SKM-1 treated with dmso at 0.1 percent for 144 hours (cell line): ENCODE results near the gene NDUFA8.

Experiments used
- DNase-seq: peaks from one replicate; lab custom pipeline; 2025; ENCODE audit not compliant: unreplicated experiment; lab: John Stamatoyannopoulos, UW

The NDUFA8 gene

DNA sequence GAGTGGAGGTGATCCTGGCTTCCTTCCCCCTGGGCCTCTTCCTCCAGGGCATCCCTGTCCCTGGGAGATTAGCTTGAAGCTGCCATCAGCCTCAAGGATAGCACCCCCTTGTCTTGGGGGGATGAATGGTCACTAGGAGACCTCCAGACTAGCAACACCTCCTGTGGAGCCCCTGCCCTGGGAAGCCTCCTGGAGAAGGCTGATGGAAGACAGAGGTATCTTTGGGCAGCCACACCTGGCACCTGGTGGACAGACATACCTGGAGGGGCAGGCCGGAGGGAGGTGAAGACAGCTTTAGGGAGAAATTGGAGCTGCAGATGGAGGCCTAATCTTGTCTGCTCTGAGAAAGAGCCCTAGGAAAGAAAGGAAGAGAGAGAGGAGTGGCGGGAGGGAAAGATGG is 57.4 kb downstream of the NDUFA8 start:
- DNase-seq = no peak

DNA sequence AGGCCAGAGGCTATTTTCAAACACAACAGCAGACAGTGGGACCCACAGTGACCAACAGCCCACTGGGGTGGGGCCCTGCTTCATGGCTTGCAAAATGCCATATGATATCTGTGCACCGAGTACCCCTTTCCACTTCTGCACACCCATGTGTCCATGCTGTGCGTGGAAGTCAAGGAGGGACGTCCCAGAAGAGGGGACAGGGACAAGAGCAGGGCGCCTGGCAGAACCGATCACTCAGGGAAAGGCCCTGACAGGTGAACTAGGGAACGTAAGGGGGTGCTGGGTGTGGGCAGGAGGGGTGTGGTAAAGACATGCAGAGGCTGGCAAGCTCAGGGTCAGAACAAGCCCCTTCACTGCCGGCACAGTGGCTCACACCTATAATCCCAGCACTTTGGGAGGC is 58.8 kb downstream of the NDUFA8 start:
- DNase-seq = no peak

DNA sequence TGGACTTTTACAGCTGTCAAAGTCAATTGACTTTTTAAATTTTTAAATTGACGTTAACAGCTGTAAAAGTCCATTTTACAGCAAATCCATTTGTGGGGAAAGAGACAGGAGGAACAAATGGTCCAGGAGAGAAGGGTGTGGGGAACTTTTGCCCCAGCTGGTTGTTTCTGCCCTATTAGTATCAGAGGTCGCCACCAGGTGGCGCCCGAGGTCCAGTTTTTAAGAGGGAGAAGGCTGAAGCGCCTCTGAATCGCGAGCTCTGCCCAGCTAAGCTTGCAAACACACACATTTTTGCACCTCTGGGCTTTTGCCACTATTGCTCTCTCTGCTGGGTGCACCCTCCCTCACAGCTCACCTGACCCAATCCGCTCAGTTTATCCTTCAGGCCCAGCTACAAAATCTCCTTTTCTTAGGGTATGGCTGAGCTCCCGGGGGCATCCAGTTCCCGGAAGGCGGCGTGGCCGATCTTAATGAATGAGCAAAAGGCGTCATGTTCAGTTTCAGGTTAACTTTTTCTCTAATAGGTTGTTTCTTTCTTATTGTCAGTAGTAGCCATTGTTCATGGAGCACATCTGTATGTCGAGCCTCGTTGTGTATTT is 60.2 kb downstream of the NDUFA8 start:
- peak; percentile 63 for DNase-seq

DNA sequence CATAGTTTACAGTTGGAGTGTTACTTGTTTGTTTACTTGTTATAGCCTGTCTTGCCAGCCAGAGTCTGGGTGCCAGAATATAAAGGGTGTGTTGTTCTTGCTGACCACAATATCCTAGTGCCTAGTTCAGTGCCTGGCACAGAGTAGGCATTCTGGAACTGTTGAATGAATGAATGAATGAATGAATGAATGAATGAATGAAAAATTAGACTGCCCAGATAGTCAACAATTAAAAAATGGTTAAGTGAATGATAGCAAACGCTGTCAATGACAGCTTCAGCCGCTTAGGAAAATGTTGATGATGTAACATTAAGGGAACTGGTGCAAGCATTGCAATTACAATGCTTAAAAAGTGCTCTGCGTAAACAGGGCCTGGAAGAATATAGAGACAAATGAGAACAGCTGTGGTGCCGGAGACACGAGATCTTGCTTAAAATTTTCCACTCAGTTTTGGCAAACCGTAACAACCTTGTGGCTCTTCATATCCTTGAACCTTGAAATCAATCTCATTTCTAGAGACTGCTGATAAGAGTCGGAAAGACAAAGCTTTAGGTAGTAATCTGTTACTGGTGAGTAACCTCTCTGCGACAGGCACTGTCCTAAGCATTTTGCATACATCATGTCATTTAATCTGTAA is 61.8 kb downstream of the NDUFA8 start:
- no peak for DNase-seq

DNA sequence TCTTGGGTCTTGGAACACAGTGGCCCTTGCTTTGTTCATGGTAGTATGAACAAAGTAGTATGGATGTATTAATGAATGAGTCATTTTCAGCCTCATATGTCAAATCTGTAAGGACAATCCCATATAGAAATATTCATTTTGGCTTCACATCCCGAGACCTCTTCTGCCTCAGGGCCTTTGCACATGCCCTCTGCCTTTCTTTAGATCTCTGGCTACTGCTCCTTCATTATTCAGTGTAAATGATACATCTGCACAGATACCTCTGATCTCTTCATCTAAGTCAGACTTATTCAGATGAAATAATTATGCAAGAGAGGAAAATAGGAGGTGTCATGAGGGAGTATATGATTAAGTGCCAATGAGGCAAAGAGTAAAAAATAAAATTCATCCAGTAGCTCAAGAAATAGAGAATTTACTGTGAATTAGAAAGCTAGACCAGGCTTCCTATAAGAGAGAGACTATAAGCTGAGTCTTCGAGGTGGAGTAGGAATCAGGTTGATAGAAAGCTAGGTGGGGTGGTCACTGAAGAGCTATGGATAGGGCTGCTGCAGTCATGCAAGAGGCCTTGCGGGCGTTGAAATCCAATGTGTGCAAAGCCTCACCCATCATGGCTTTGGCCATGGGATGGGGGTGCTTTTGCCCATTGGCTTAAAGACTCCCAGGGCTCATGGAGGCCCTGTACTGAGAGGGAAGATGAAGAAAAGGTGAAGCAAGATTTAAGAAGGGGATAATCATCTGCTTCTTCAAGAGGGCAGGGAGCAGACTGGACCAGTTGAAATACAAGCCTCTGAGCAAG is 62.8 kb downstream of the NDUFA8 start:
- DNase-seq = no peak

DNA sequence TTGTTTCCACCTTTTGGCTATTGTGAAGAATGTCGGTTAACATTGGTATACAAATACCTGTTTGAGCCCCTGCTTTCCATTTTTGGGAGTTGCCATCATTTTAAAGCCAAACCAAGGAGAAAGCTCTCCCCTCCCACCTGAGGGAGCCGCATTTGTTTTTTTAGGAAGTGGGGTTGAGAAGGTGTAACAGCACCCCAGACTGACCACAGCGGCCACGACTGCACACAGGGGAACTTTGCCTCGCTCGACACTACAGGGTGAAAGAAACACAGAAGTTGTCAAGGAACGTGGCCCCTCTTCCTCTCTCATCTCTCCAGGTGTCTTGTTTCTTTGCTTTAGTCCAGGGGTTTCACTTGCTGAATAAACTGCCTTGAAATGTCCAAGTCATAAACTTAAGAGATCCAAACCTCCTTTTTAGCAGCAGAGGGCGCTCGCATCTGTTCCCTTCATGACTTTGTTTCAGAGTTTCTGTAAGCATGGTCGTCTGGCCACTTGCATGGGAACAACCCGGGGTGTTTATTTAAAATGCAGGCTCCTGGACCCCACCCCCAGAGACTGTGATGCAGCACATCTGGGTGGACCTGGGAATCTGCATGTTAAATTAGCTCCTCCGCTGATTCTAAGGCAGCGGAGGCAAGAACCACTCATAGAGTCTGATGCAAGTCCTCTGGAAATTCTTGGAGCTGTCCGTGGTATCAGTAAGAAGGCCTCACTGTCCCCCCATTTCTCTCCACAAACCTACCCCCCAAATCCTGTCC is 64.4 kb downstream of the NDUFA8 start:
- DNase-seq = peak; percentile 64
